ENCODE data around the gene IL20RB. TPM values are rescaled to one million over a fixed set of nuclear protein-coding genes. Genes with fewer than 3 reads are reported as not detected.

Gene IL20RB
- total and polyA plus RNA-seq, 4 donors, result 0.14 to 1.3 (median 0.33) TPM

DNA sequence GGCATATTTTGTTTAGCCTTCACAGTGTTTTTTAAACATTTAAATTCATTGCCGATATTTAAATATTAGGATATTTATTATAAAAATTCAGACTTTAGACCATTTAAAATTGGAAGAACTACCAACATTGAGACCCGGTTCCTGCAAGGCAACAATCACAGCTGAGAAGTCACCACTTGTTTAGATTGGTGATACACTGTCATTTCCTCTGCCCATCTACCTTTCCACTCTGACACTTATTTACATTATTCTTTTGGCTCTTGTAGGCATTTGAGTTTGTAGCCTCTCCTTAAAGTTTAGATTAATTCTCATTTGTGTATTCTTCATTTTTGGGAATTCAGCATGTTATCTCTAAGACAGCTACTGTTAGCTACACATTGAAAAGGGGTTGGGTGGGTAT lies 10.3 kb upstream of the IL20RB start:
- no peaks in the 10 kb centered on the region for H3K9me3 ChIP-seq (ENCODE audit: control insufficient read depth in 4 of 4, low read length in 3 of 4)
- TF ChIP-seq FOXA2 (IDR thresholded peaks at IDR 0.05), result no peak
- TF ChIP-seq, protein P1, sequence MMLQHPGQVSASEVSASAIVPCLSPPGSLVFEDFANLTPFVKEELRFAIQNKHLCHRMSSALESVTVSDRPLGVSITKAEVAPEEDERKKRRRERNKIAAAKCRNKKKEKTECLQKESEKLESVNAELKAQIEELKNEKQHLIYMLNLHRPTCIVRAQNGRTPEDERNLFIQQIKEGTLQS (IDR thresholded peaks at IDR 0.05), result no peak
- TF ChIP-seq NR2F2 (IDR thresholded peaks at IDR 0.05), result no peak
- TF ChIP-seq, protein P2, sequence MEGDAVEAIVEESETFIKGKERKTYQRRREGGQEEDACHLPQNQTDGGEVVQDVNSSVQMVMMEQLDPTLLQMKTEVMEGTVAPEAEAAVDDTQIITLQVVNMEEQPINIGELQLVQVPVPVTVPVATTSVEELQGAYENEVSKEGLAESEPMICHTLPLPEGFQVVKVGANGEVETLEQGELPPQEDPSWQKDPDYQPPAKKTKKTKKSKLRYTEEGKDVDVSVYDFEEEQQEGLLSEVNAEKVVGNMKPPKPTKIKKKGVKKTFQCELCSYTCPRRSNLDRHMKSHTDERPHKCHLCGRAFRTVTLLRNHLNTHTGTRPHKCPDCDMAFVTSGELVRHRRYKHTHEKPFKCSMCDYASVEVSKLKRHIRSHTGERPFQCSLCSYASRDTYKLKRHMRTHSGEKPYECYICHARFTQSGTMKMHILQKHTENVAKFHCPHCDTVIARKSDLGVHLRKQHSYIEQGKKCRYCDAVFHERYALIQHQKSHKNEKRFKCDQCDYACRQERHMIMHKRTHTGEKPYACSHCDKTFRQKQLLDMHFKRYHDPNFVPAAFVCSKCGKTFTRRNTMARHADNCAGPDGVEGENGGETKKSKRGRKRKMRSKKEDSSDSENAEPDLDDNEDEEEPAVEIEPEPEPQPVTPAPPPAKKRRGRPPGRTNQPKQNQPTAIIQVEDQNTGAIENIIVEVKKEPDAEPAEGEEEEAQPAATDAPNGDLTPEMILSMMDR (IDR thresholded peaks at IDR 0.05; ENCODE audit: low read depth, low read length, missing input control), result no peak
- TF ChIP-seq GABPA (IDR thresholded peaks at IDR 0.05 in 1 of 2, conservative IDR thresholded peaks at IDR 0.05 in 1 of 2), result no peak
- TF ChIP-seq, protein P3, sequence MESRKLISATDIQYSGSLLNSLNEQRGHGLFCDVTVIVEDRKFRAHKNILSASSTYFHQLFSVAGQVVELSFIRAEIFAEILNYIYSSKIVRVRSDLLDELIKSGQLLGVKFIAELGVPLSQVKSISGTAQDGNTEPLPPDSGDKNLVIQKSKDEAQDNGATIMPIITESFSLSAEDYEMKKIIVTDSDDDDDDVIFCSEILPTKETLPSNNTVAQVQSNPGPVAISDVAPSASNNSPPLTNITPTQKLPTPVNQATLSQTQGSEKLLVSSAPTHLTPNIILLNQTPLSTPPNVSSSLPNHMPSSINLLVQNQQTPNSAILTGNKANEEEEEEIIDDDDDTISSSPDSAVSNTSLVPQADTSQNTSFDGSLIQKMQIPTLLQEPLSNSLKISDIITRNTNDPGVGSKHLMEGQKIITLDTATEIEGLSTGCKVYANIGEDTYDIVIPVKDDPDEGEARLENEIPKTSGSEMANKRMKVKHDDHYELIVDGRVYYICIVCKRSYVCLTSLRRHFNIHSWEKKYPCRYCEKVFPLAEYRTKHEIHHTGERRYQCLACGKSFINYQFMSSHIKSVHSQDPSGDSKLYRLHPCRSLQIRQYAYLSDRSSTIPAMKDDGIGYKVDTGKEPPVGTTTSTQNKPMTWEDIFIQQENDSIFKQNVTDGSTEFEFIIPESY (IDR thresholded peaks at IDR 0.05), result no peak
- no peak for TF ChIP-seq HNF4G (IDR thresholded peaks at IDR 0.05)
- no peak for TF ChIP-seq JUND (IDR thresholded peaks at IDR 0.05)
- no peak for TF ChIP-seq RXRA (IDR thresholded peaks at IDR 0.05)
- no peak for TF ChIP-seq EGR1 (IDR thresholded peaks at IDR 0.05; ENCODE audit: low read depth in 2 of 2)
- TF ChIP-seq, protein P4, sequence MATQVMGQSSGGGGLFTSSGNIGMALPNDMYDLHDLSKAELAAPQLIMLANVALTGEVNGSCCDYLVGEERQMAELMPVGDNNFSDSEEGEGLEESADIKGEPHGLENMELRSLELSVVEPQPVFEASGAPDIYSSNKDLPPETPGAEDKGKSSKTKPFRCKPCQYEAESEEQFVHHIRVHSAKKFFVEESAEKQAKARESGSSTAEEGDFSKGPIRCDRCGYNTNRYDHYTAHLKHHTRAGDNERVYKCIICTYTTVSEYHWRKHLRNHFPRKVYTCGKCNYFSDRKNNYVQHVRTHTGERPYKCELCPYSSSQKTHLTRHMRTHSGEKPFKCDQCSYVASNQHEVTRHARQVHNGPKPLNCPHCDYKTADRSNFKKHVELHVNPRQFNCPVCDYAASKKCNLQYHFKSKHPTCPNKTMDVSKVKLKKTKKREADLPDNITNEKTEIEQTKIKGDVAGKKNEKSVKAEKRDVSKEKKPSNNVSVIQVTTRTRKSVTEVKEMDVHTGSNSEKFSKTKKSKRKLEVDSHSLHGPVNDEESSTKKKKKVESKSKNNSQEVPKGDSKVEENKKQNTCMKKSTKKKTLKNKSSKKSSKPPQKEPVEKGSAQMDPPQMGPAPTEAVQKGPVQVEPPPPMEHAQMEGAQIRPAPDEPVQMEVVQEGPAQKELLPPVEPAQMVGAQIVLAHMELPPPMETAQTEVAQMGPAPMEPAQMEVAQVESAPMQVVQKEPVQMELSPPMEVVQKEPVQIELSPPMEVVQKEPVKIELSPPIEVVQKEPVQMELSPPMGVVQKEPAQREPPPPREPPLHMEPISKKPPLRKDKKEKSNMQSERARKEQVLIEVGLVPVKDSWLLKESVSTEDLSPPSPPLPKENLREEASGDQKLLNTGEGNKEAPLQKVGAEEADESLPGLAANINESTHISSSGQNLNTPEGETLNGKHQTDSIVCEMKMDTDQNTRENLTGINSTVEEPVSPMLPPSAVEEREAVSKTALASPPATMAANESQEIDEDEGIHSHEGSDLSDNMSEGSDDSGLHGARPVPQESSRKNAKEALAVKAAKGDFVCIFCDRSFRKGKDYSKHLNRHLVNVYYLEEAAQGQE (IDR thresholded peaks at IDR 0.05), result no peak
- H3K36me3 ChIP-seq (ENCODE audit: control insufficient read depth in 4 of 4, insufficient read depth in 3 of 4, low read depth in 1 of 4, low read length in 3 of 4), result peaks cover 0 to 9% (median 4%) of the 10 kb centered on the region in 4 donors
- DNase-seq (ENCODE audit: low spot score), result no peak
- H3K4me1 ChIP-seq (ENCODE audit: control insufficient read depth in 4 of 4, insufficient read depth in 4 of 4, low read length in 3 of 4), result peaks cover 0 to 9% (median 2%) of the 10 kb centered on the region in 4 donors
- no peaks in the 10 kb centered on the region for H3K27me3 ChIP-seq (ENCODE audit: control insufficient read depth in 4 of 4, insufficient read depth in 4 of 4, low read length in 3 of 4)
- no peak overlapping the region for H3K27ac ChIP-seq (ENCODE audit: low read depth in 1 of 2, low read length in 2 of 2)
- H3K9ac ChIP-seq (ENCODE audit: low read depth in 1 of 2, low read length in 2 of 2), result no peak overlapping the region
- no peak overlapping the region for H3K4me3 ChIP-seq (ENCODE audit: low read depth in 1 of 3, low read length in 3 of 3)
- WGBS, result 49% methylated on average over 2 of the region's 2 CpGs

DNA sequence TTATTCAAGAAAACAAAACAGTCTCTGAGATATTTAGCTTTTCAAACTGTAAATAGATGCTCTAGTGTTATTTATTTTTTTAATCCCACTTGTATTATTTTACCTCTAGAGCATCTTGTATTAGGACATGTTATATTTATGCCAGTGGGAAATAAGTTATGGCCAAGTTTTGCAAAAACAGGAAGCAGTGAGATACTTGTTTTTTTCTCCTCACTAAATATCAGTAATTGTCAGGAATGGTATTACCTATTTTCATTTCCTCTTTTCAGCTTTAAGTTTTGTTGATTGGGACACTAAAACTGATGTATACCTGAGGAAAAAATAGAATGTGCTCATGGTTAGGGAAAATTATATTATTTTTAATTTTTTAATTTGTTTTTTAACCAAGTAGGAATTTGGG lies 8.6 kb upstream of the IL20RB start:
- H3K4me3 ChIP-seq (ENCODE audit: low read depth in 1 of 3, low read length in 3 of 3), result no peak overlapping the region
- peaks cover 0 to 9% (median 2%) of the 10 kb centered on the region in 4 donors for H3K4me1 ChIP-seq (ENCODE audit: control insufficient read depth in 4 of 4, insufficient read depth in 4 of 4, low read length in 3 of 4)
- H3K27me3 ChIP-seq (ENCODE audit: control insufficient read depth in 4 of 4, insufficient read depth in 4 of 4, low read length in 3 of 4), result no peaks in the 10 kb centered on the region
- no peak for DNase-seq (ENCODE audit: low spot score)
- H3K27ac ChIP-seq (ENCODE audit: low read depth in 1 of 2, low read length in 2 of 2), result no peak overlapping the region
- no peak overlapping the region for H3K9ac ChIP-seq (ENCODE audit: low read depth in 1 of 2, low read length in 2 of 2)
- peaks cover 0 to 9% (median 4%) of the 10 kb centered on the region in 4 donors for H3K36me3 ChIP-seq (ENCODE audit: control insufficient read depth in 4 of 4, insufficient read depth in 3 of 4, low read depth in 1 of 4, low read length in 3 of 4)
- H3K9me3 ChIP-seq (ENCODE audit: control insufficient read depth in 4 of 4, low read length in 3 of 4), result no peaks in the 10 kb centered on the region
- no peak for TF ChIP-seq NR2F2 (IDR thresholded peaks at IDR 0.05)
- TF ChIP-seq RXRA (IDR thresholded peaks at IDR 0.05), result no peak
- TF ChIP-seq FOXA1 (IDR thresholded peaks at IDR 0.05), result no peak
- TF ChIP-seq, protein P5, sequence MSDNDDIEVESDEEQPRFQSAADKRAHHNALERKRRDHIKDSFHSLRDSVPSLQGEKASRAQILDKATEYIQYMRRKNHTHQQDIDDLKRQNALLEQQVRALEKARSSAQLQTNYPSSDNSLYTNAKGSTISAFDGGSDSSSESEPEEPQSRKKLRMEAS (IDR thresholded peaks at IDR 0.05), result no peak
- TF ChIP-seq YY1 (IDR thresholded peaks at IDR 0.05), result no peak
- TF ChIP-seq, protein P3 (IDR thresholded peaks at IDR 0.05), result no peak
- no peak for TF ChIP-seq TAF1 (conservative IDR thresholded peaks at IDR 0.05)
- TF ChIP-seq, protein P2 (IDR thresholded peaks at IDR 0.05; ENCODE audit: low read depth, low read length, missing input control), result no peak
- TF ChIP-seq RAD21 (IDR thresholded peaks at IDR 0.05), result no peak
- TF ChIP-seq GABPA (IDR thresholded peaks at IDR 0.05 in 1 of 2, conservative IDR thresholded peaks at IDR 0.05 in 1 of 2), result no peak
- no peak for TF ChIP-seq SP1 (IDR thresholded peaks at IDR 0.05)
